GM23338 (cell line): ENCODE data around the gene SYNE1. TPM values are rescaled to one million over a fixed set of nuclear protein-coding genes. Genes with fewer than 3 reads are reported as not detected.
A peak's percentile ranks its signal among the peaks of the same experiment; 100 is the strongest.
"Not testable (repeated sequence)": the region's sequence is repeated elsewhere in the genome, so short reads cannot be mapped to it uniquely, and the experiment has no call there.

Source experiments
- ATAC-seq: fragments of 200-7000 bp; cut with Tn5 transposase; 3 replicates; pipeline ENCODE4 v1.9.1; 2020
- DNase-seq: peaks from one replicate; pipeline ENCODE4 v3.0.0-alpha.2; 2015; ENCODE audit warnings: low spot score
- H2AFZ ChIP-seq: fragments of 200-600 bp; sonication (generic); 2 replicates; pipeline ENCODE4 v1.8.0; 2016; ENCODE audit warnings: antibody characterized with exemption, mild to moderate bottlenecking, moderate library complexity
- H3F3A ChIP-seq: fragments of 200-600 bp; sonication (generic); replicated peaks from 2 replicates; pipeline ENCODE4 v1.8.0; 2017; ENCODE audit warnings: antibody characterized with exemption, mixed run types, low read depth
- H3K27ac ChIP-seq: fragments of 200-600 bp; sonication (generic); 2 replicates; pipeline ENCODE4 v1.6.1; 2016; ENCODE audit warnings: low read depth
- H3K27me3 ChIP-seq: fragments of 200-600 bp; sonication (generic); 2 replicates; pipeline ENCODE4 v1.8.0; 2016; ENCODE audit warnings: mild to moderate bottlenecking, mixed run types, moderate library complexity; ENCODE audit not compliant: insufficient read depth
- H3K36me3 ChIP-seq: fragments of 200-600 bp; sonication (generic); 2 replicates; pipeline ENCODE4 v1.8.0; 2016; ENCODE audit warnings: mild to moderate bottlenecking; ENCODE audit not compliant: insufficient read depth
- H3K4me1 ChIP-seq: fragments of 200-600 bp; sonication (generic); 2 replicates; pipeline ENCODE4 v1.8.0; 2016; ENCODE audit warnings: mild to moderate bottlenecking, moderate library complexity; ENCODE audit not compliant: insufficient read depth
- H3K4me2 ChIP-seq: fragments of 200-600 bp; sonication (generic); 2 replicates; pipeline ENCODE4 v1.7.1; 2017; ENCODE audit warnings: mixed run types
- H3K4me3 ChIP-seq: fragments of 200-600 bp; sonication (generic); 2 replicates; pipeline ENCODE4 v1.6.1; 2016; ENCODE audit warnings: mixed run types
- H3K79me2 ChIP-seq: fragments of 200-600 bp; sonication (generic); replicated peaks from 2 replicates; pipeline ENCODE4 v1.8.0; 2017; ENCODE audit warnings: mild to moderate bottlenecking; ENCODE audit not compliant: insufficient read depth
- H3K9me2 ChIP-seq: fragments of 200-600 bp; sonication (generic); 2 replicates; pipeline ENCODE4 v1.8.0; 2017; ENCODE audit not compliant: insufficient read depth
- H4K20me1 ChIP-seq: fragments of 200-600 bp; sonication (generic); replicated peaks from 2 replicates; pipeline ENCODE4 v1.8.0; 2017; ENCODE audit warnings: mild to moderate bottlenecking; ENCODE audit not compliant: insufficient read depth
- H3K27ac Mint-ChIP-seq: 2 replicates; pipeline ENCODE4 v1.8.0; 2020; ENCODE audit warnings: inconsistent platforms, mild to moderate bottlenecking, moderate library complexity, mixed read lengths
- H3K27me3 Mint-ChIP-seq: 3 replicates; pipeline ENCODE4 v1.8.0; 2022; ENCODE audit warnings: low read depth, mild to moderate bottlenecking, moderate library complexity, mixed read lengths, inconsistent platforms; ENCODE audit not compliant: insufficient read depth, poor library complexity
- H3K36me3 Mint-ChIP-seq: 3 replicates; pipeline ENCODE4 v1.8.0; 2021; ENCODE audit warnings: low read depth, mild to moderate bottlenecking, inconsistent platforms, moderate library complexity, mixed read lengths
- H3K4me1 Mint-ChIP-seq: 3 replicates; pipeline ENCODE4 v1.8.0; 2020; ENCODE audit warnings: mild to moderate bottlenecking, inconsistent platforms, mixed read lengths
- H3K4me3 Mint-ChIP-seq: 3 replicates; pipeline ENCODE4 v1.8.0; 2021; ENCODE audit warnings: moderate library complexity, mild to moderate bottlenecking, inconsistent platforms, mixed read lengths
- H3K9me3 Mint-ChIP-seq: 3 replicates; pipeline ENCODE4 v1.8.0; 2020; ENCODE audit warnings: moderate library complexity, mild to moderate bottlenecking, inconsistent platforms, mixed read lengths
- CREB1 ChIP-seq: fragments of 250-450 bp; sonication (Bioruptor Pico); IDR thresholded peaks from 2 replicates; pipeline ENCODE4 v1.5.0; 2020; ENCODE audit warnings: low read depth, mild to moderate bottlenecking, moderate library complexity
- JUNB ChIP-seq: IDR thresholded peaks from one replicate; pipeline ENCODE4 v1.6.1; 2016; ENCODE audit warnings: antibody characterized with exemption; ENCODE audit not compliant: unreplicated experiment
- NANOG ChIP-seq: IDR thresholded peaks from 2 replicates; pipeline ENCODE4 v1.6.1; 2016; ENCODE audit warnings: antibody characterized with exemption, borderline replicate concordance
- STAT1 ChIP-seq: IDR thresholded peaks from one replicate; pipeline ENCODE4 v1.6.1; 2016; ENCODE audit warnings: antibody characterized with exemption; ENCODE audit not compliant: unreplicated experiment
- ZNF331 ChIP-seq: fragments of 250-450 bp; sonication (Bioruptor Pico); IDR thresholded peaks from 2 replicates; pipeline ENCODE4 v1.5.0; 2020; ENCODE audit warnings: low read depth, mild to moderate bottlenecking, moderate library complexity
- polyA plus RNA-seq: library from polyadenylated mRNA; unstranded; fragments of >200 nt; fragmentation: Nextera tagmentation; extraction: Ambion mirVana; gene quantifications from 2 replicates; pipeline ENCODE4 v1.2.1, GENCODE V29; 2016
- total RNA-seq: library from RNA; depleted of rRNA; stranded (reverse); fragments of >200 nt; shearing (Covaris generic); gene quantifications from 2 replicates; pipeline ENCODE4 v1.2.3, GENCODE V29; 2014
- TF ChIP-seq, protein P1 (sequence below), 2 experiments: fragments of 200-600 bp in 1 of 2; sonication (generic) in 1 of 2; conservative IDR thresholded peaks; 2 replicates each; pipeline versions ENCODE4 v1.5.1 to v1.6.1; 2016 to 2017; ENCODE audit warnings: antibody characterized with exemption in 2 of 2, low read depth in 2 of 2, mild to moderate bottlenecking in 2 of 2, moderate library complexity in 1 of 2

SYNE1 gene
- total and polyA plus RNA-seq, 2 experiments from 2014 or later: 3.9 to 13.6 TPM

DNA sequence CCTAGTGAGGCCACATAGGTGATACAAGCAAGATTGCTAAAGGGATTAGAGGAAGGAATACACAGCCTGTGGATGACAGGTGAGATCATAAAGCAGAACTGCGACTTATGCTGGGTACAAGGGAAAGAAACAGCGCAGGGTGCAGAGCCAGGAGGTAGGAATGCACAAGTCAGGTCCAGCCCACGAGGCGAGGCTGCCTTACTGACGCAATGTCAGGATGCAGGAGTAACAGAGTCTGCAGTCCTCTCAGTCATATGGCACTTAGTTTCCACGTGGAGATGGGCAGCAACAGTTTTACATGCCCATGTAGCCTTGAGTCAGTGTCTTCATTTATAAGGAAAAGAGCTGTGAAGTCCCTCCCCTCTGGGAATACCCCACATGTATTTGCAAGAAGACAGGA is 210.9 kb downstream of the SYNE1 start (continued):
- TF ChIP-seq, protein P1, sequence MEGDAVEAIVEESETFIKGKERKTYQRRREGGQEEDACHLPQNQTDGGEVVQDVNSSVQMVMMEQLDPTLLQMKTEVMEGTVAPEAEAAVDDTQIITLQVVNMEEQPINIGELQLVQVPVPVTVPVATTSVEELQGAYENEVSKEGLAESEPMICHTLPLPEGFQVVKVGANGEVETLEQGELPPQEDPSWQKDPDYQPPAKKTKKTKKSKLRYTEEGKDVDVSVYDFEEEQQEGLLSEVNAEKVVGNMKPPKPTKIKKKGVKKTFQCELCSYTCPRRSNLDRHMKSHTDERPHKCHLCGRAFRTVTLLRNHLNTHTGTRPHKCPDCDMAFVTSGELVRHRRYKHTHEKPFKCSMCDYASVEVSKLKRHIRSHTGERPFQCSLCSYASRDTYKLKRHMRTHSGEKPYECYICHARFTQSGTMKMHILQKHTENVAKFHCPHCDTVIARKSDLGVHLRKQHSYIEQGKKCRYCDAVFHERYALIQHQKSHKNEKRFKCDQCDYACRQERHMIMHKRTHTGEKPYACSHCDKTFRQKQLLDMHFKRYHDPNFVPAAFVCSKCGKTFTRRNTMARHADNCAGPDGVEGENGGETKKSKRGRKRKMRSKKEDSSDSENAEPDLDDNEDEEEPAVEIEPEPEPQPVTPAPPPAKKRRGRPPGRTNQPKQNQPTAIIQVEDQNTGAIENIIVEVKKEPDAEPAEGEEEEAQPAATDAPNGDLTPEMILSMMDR (conservative IDR thresholded peaks at IDR 0.05; ENCODE audit: low read depth in 2 of 2): no peak
- TF ChIP-seq CREB1 (CRISPR knock-in tag) (no peak), ZNF331 (no peak), NANOG (no peak), JUNB (no peak)

DNA sequence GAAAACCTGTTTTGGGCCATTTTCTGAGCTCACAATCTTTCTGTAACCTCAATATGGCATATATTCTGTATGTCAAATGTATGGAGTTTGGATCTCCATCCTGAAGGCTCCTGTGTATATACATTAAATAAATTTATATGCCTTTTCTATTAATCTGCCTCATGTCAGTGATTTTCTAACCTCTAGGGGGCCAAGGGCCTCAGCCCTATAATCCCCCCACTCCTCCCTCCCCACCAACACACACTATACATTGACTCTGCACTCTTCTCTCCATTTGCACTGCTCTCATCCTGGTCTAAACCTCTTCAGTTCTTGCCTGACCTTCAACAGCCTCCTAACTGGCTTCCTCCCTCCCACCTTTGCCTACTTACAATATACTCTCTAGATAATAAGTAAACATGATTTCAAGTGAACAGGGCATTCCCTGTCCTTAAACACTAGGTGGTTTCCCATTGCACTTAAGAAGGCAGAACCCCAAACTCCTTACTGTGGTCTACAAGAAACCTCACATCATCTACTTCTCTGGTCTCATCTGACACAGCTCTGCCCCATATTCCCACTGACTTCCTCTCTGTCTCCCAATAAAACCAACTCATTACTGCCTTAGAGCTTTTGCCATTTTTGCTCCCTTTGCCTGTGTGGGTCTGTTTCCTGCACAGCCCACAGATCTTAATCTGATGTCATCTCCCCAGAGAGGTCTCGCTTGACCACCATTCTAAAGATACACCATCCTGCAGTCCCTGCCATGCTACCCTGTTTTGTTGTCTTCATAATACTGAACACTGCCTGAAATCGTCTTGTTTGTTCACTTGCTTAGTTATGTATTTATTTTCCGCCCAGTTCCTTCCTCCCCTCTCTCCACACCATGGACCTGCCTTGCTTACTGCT is 213.7 kb downstream of the SYNE1 start:
- Mint-ChIP-seq H3K36me3 (no peaks in the 10 kb centered on the region; the same call in 2 of the 3 replicates), H3K4me3 (no peak overlapping the region), H3K4me1 (no peaks in the 10 kb centered on the region), H3K27ac (no peak overlapping the region), H3K9me3 (peaks cover 16% of the 10 kb centered on the region; the same call in 2 of the 3 replicates), H3K27me3 (peaks cover 2% of the 10 kb centered on the region)
- H2AFZ ChIP-seq: no peak overlapping the region; the same call in 1 of the 2 replicates
- TF ChIP-seq, protein P1 (conservative IDR thresholded peaks at IDR 0.05; ENCODE audit: low read depth in 2 of 2): peak; percentile 10 to 33
- TF ChIP-seq STAT1: no peak
- no peak overlapping the region for H3K4me2 ChIP-seq
- H3K36me3 ChIP-seq: no peaks in the 10 kb centered on the region
- H3K79me2 ChIP-seq: no peaks in the 10 kb centered on the region
- H3K9me2 ChIP-seq: 0 out of 2 replicates have a peak, but pooled peaks cover 4% of the 10 kb centered on the region
- H3K4me1 ChIP-seq: no peaks in the 10 kb centered on the region
- DNase-seq (no peak), ATAC-seq (no peak; the same call in 2 of the 3 replicates)
- H3K27me3 ChIP-seq: no peaks in the 10 kb centered on the region
- H3K4me3 ChIP-seq: no peak overlapping the region
- no peaks in the 10 kb centered on the region for H4K20me1 ChIP-seq
- H3K27ac ChIP-seq: no peak overlapping the region
- no peaks in the 10 kb centered on the region for H3F3A ChIP-seq

DNA sequence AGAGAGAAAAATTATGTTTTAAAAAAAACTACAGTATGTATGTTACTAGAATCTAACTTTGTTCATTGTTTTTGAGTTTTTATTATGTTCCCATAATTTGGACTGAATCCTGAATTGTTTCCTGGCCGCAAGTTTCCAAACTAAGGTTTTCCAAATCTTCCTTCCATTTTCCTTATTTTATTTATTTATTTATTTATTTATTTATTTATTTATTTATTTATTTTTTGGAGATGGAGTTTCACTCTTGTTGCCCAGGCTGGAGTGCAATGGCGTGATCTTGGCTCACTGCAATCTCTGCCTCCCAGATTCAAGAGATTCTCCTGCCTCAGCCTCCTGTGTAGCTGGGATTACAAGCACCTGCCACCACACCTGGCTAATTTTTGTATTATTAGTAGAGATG is 215.7 kb downstream of the SYNE1 start:
- H3K79me2 ChIP-seq, H4K20me1 ChIP-seq, H3K4me2 ChIP-seq, H3K27ac ChIP-seq, H3K9me2 ChIP-seq, H3K27me3 ChIP-seq, H3K27me3 Mint-ChIP-seq, H3K4me3 Mint-ChIP-seq, ATAC-seq, H3K4me1 ChIP-seq, DNase-seq, H3F3A ChIP-seq, H3K36me3 Mint-ChIP-seq, H3K36me3 ChIP-seq, H3K27ac Mint-ChIP-seq, H3K4me1 Mint-ChIP-seq, H3K4me3 ChIP-seq, H2AFZ ChIP-seq: not testable (repeated sequence)
- peaks cover 16% of the 10 kb centered on the region; the same call in 2 of the 3 replicates for H3K9me3 Mint-ChIP-seq
